Tibial artery (tissue), 4 donors: ENCODE results near the gene LSAMP.

Source experiments
- DNase-seq, 2 donors: peaks; one replicate each; pipeline ENCODE4 v3.0.0-alpha.2; 2019
- H3K27ac ChIP-seq, 2 donors: fragments of 200-600 bp; sonication (generic) in 1 of 2; 1 replicate in 1 of 2; 2 replicates in 1 of 2; pipeline ENCODE4 v1.5.1; 2018 to 2019; ENCODE audit warnings: mild to moderate bottlenecking in 1 of 2
- H3K27me3 ChIP-seq, 2 donors: fragments of 200-600 bp; sonication (generic) in 1 of 2; one replicate each; pipeline versions ENCODE4 v1.5.1 to v1.6.0; 2016 to 2019
- H3K36me3 ChIP-seq, 3 donors: fragments of 200-600 bp; sonication (generic) in 2 of 3; one replicate each; pipeline ENCODE4 v1.5.1; 2016 to 2019; ENCODE audit warnings: mild to moderate bottlenecking in 2 of 3
- H3K4me1 ChIP-seq, 4 donors: fragments of 200-600 bp; sonication (generic) in 2 of 4; 1 replicate in 3 of 4; 2 replicates in 1 of 4; pipeline ENCODE4 v1.5.1; 2016 to 2019
- H3K4me3 ChIP-seq, 2 donors: fragments of 200-600 bp; sonication (generic) in 1 of 2; 1 replicate in 1 of 2; 2 replicates in 1 of 2; pipeline ENCODE4 v1.5.1; 2018 to 2019; ENCODE audit warnings: mild to moderate bottlenecking in 2 of 2
- H3K9me3 ChIP-seq, 3 donors: fragments of 200-600 bp; sonication (generic) in 1 of 3; one replicate each; pipeline ENCODE4 v1.5.1; 2016 to 2019
- intact Hi-C: fragments of 100-400 bp; cut with DNase I; formaldehyde crosslinking; loops from one replicate; pipeline ENCODE4 v1.15.0; 2023; ENCODE audit warnings: low total_unique reads
- TF ChIP-seq, protein P1 (sequence below), 2 experiments: fragments of 200-600 bp in 1 of 2; fragments of 450-650 bp in 1 of 2; IDR thresholded peaks; one replicate each; pipeline ENCODE4 v1.5.1; 2017 to 2019; ENCODE audit warnings: antibody characterized with exemption in 2 of 2, mild to moderate bottlenecking in 1 of 2, moderate library complexity in 1 of 2

Gene LSAMP

DNA sequence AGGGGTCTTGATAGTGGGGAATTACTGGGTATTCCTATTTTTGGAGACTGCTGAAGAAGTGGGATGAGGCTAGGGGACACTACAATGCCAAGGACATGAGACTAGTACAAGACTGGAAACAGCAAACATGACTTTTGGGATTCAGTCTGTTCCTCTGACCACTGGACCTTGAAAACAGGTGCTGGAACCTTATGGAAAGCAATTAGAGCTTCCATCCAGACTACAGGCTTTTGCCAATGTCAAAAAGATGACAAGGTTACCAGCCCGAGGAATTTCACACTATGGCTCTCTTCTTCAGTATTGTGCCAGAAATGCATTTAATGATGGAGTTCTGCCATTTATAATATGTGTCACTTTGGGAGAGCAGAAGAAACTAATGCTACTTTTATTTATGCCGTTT, 539.4 kb downstream of the LSAMP start:
- Histone ChIP-seq H3K27ac (no peak overlapping the region), H3K4me3 (no peak overlapping the region), H3K9me3 (no peaks in the 10 kb centered on the region), H3K4me1 (no peaks in the 10 kb centered on the region), H3K27me3 (no peaks in the 10 kb centered on the region), H3K36me3 (no peaks in the 10 kb centered on the region)
- intact Hi-C loops, result no loop called here
- TF ChIP-seq, protein P1, sequence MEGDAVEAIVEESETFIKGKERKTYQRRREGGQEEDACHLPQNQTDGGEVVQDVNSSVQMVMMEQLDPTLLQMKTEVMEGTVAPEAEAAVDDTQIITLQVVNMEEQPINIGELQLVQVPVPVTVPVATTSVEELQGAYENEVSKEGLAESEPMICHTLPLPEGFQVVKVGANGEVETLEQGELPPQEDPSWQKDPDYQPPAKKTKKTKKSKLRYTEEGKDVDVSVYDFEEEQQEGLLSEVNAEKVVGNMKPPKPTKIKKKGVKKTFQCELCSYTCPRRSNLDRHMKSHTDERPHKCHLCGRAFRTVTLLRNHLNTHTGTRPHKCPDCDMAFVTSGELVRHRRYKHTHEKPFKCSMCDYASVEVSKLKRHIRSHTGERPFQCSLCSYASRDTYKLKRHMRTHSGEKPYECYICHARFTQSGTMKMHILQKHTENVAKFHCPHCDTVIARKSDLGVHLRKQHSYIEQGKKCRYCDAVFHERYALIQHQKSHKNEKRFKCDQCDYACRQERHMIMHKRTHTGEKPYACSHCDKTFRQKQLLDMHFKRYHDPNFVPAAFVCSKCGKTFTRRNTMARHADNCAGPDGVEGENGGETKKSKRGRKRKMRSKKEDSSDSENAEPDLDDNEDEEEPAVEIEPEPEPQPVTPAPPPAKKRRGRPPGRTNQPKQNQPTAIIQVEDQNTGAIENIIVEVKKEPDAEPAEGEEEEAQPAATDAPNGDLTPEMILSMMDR (IDR thresholded peaks at IDR 0.05), result no peak
- DNase-seq, result no peak

DNA sequence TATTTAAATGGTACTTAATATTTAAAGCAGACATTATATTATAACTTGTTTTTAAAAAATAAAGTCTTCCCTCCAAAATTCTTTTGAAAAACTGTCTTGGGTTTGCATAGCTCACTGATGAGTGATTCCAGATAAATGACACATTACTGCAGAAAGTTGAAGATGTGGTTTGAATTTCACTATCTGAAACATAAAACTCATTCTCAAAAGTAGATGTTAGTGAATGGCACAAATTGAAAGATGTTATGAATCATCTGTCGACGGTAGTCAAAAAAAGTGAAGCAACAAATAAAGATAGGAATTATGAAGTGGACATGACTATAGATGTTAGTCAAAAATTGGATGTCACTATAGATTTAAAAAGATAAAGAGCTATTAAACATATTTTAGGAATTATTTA, 541.4 kb downstream of the LSAMP start:
- Histone ChIP-seq H3K36me3 (no peaks in the 10 kb centered on the region), H3K9me3 (no peaks in the 10 kb centered on the region), H3K27me3 (peaks cover 0 to under 1% of the 10 kb centered on the region in 2 donors), H3K4me1 (no peaks in the 10 kb centered on the region), H3K4me3 (no peak overlapping the region), H3K27ac (no peak overlapping the region)
- TF ChIP-seq, protein P1 (IDR thresholded peaks at IDR 0.05), result no peak
- no peak for DNase-seq
- intact Hi-C loops, result no loop called here

GRCh38 chr3:115901008-115901407, 544.3 kb downstream of the LSAMP start:
- Histone ChIP-seq H3K9me3 (no peaks in the 10 kb centered on the region), H3K36me3 (no peaks in the 10 kb centered on the region), H3K27ac (no peak overlapping the region), H3K4me3 (no peak overlapping the region), H3K4me1 (no peaks in the 10 kb centered on the region), H3K27me3 (peaks cover 0 to 4% of the 10 kb centered on the region in 2 donors)
- TF ChIP-seq, protein P1 (IDR thresholded peaks at IDR 0.05), result no peak
- no peak for DNase-seq
- intact Hi-C loops, result no loop called here

DNA sequence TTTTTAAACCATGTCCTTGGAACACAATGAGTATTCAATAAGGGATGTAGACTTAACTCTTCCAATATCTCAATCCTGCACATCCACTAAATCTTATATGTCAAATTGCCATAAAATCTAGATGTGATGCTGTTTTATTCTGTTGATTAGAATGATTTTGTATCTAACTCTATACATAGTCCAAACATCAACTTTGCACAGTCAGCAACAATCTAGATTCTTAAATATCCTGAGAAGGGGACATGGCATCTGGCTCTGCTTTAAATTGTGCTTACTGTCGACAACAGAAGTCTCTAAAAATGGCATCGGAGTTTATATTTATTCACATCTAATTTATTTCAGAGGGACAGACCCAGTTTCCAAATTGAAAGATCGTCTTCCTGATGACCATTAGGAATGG, 545.8 kb downstream of the LSAMP start:
- peaks cover 0 to 4% of the 10 kb centered on the region in 2 donors for H3K27me3 ChIP-seq
- no peak for DNase-seq
- H3K36me3 ChIP-seq, result no peaks in the 10 kb centered on the region
- TF ChIP-seq, protein P1 (IDR thresholded peaks at IDR 0.05), result no peak
- H3K27ac ChIP-seq, result no peak overlapping the region
- no peaks in the 10 kb centered on the region for H3K4me1 ChIP-seq
- H3K9me3 ChIP-seq, result no peaks in the 10 kb centered on the region
- no peak overlapping the region for H3K4me3 ChIP-seq
- intact Hi-C loops, result no loop called here

GRCh38 chr3:115898656-115899410, 546.5 kb downstream of the LSAMP start:
- intact Hi-C loops, result no loop called here
- Histone ChIP-seq H3K27me3 (peaks cover 0 to 4% of the 10 kb centered on the region in 2 donors), H3K36me3 (no peaks in the 10 kb centered on the region), H3K27ac (no peak overlapping the region), H3K4me1 (no peaks in the 10 kb centered on the region), H3K4me3 (no peak overlapping the region), H3K9me3 (no peaks in the 10 kb centered on the region)
- no peak for DNase-seq
- TF ChIP-seq, protein P1 (IDR thresholded peaks at IDR 0.05), result no peak
